AG10803 (cell line): ENCODE results near the gene KRTAP10-10.
"Not testable (repeated sequence)": the region's sequence is repeated elsewhere in the genome, so short reads cannot be mapped to it uniquely, and the experiment has no call there.

Source experiments
- DNase-seq: peaks from one replicate; pipeline ENCODE4 v3.0.0; 2010; ENCODE audit warnings: low read depth
- H3K4me3 ChIP-seq: 2 replicates; pipeline ENCODE4 v1.5.1; 2011; ENCODE audit warnings: mild to moderate bottlenecking, low read length, control low read depth
- CTCF ChIP-seq: conservative IDR thresholded peaks from 2 replicates; pipeline ENCODE4 v1.5.1; 2011; ENCODE audit warnings: mild to moderate bottlenecking, low read length, control low read depth, inconsistent platforms

Gene KRTAP10-10

DNA sequence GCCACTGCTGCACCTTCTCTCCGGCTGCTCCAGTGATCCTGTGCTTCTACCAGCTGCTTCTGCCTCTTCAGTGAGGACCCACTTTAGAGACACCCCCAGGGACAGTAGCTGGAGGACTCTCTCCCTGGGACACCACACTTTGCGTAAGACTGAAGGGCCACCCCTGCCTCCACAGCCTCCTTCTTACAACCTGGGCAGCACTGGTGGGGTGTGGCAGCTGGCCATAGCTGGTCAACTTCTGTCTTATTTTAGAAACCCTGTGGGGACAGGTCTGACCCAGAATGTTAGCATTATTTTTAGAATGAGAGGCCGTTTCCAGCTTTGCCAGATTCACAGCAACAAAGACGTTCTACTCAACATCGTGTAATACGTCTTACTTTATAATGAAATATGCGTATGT lies 11.4 kb upstream of the KRTAP10-10 start:
- no peak for DNase-seq
- H3K4me3 ChIP-seq: no peak overlapping the region
- no peak for TF ChIP-seq CTCF

DNA sequence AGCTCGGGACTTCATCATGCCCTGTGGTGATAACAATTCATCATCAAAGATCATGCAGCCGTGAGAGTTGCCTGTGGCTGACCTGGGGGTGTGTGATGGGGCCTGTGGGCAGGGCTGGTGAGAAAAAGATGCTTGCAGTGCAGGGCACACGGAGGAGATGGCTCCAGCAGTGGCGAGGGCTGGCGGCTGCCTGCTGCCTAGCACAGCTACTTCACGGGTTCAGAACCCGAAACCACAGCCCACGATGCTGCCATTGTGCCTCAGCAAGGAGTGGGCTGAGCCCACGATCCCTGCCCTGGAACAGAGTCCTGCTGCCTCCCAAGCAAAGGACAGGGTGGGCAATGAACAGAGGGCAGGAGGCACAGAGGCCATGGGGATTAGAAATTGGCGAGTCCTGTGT lies 10.9 kb upstream of the KRTAP10-10 start:
- H3K4me3 ChIP-seq: no peak overlapping the region
- no peak for TF ChIP-seq CTCF
- no peak for DNase-seq

- DNase-seq: no peak
- TF ChIP-seq CTCF: no peak
- no peak within 1 kb of the TSS for H3K4me3 ChIP-seq
Observed at GRCh38 chr21:44626673-44627143, 10.4 kb upstream of the KRTAP10-10 start, which contains the start of gene KRTAP10-9. KRTAP10-9 (plus strand) TSS chr21:44627093; CDS start chr21:44627172, 79 bp downstream.

GRCh38 chr21:44627181-44627822 lies 9.9 kb upstream of the KRTAP10-10 start:
- not testable (repeated sequence) for DNase-seq, H3K4me3 ChIP-seq

GRCh38 chr21:44627831-44628233 lies 9.3 kb upstream of the KRTAP10-10 start:
- not testable (repeated sequence) for H3K4me3 ChIP-seq, DNase-seq

GRCh38 chr21:44628707-44629391 lies 8.3 kb upstream of the KRTAP10-10 start:
- TF ChIP-seq CTCF: no peak
- no peak overlapping the region for H3K4me3 ChIP-seq
- no peak for DNase-seq

- no peak for TF ChIP-seq CTCF
- DNase-seq: no peak
- no peak overlapping the region for H3K4me3 ChIP-seq
Observed at GRCh38 chr21:44630440-44630839, 6.7 kb upstream of the KRTAP10-10 start.

- no peak overlapping the region for H3K4me3 ChIP-seq
- no peak for DNase-seq
- no peak for TF ChIP-seq CTCF
Observed at GRCh38 chr21:44632067-44632466, 5.1 kb upstream of the KRTAP10-10 start.
